Testis (tissue), 2 donors: Measurements from ENCODE around the gene UBAC2.

Experiments
- POLR2A ChIP-seq: fragments of 450-650 bp; IDR thresholded peaks from one replicate; pipeline ENCODE4 v1.6.1; 2017; ENCODE audit warnings: antibody characterized with exemption, mild to moderate bottlenecking, moderate library complexity
- TF ChIP-seq, protein P1 (sequence below), 3 experiments: fragments of 450-650 bp in 2 of 3; fragments of 200-600 bp in 1 of 3; sonication (generic) in 1 of 3; IDR thresholded peaks; one replicate each; pipeline ENCODE4 v1.5.1; 2016 to 2019; ENCODE audit warnings: antibody characterized with exemption in 3 of 3, mild to moderate bottlenecking in 2 of 3, moderate library complexity in 1 of 3

DNA sequence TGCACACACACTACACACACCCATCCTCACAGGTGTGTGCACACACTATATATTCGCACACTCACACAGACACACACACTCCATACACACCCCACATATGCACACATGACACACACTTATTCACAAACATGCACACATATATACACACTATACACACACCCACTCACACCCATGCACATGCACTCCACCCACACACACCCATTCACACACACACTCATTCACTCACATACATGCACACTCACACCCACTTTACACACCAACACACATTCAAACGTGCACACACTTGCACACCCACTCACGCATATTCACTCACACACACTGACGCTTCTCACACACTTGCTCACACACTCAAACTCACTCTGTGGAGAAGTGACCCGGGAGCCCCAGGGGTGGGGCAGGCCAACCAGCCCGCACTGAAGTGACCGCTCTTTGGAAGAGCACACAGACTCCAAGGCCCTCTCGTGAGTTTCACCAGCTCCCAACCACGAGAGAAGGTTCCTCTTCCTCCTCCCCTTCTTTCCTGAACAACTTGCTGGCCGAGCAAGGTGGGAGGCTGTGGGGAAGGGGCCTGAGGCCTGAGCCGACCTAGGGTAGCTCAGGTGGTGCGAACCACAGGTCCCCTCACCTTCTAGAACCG is 214.5 kb downstream of the UBAC2 start:
- TF ChIP-seq, protein P1, sequence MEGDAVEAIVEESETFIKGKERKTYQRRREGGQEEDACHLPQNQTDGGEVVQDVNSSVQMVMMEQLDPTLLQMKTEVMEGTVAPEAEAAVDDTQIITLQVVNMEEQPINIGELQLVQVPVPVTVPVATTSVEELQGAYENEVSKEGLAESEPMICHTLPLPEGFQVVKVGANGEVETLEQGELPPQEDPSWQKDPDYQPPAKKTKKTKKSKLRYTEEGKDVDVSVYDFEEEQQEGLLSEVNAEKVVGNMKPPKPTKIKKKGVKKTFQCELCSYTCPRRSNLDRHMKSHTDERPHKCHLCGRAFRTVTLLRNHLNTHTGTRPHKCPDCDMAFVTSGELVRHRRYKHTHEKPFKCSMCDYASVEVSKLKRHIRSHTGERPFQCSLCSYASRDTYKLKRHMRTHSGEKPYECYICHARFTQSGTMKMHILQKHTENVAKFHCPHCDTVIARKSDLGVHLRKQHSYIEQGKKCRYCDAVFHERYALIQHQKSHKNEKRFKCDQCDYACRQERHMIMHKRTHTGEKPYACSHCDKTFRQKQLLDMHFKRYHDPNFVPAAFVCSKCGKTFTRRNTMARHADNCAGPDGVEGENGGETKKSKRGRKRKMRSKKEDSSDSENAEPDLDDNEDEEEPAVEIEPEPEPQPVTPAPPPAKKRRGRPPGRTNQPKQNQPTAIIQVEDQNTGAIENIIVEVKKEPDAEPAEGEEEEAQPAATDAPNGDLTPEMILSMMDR (IDR thresholded peaks at IDR 0.05) = no peak
- no peak for TF ChIP-seq POLR2A
